ENCODE measurements around the gene LIX1L. TPM values are rescaled to one million over a fixed set of nuclear protein-coding genes. Genes with fewer than 3 reads are reported as not detected.

Gene LIX1L
- total and polyA plus RNA-seq, 2 of the 13 experiments (the other 11 are each of a cell fraction or from before 2014, with no cell fraction given) = 8.1 to 24.9 TPM

GRCh38 chr1:145961109-145961424 lies 3.2 kb upstream of the LIX1L start (continued):
- TF ChIP-seq ZFP41 (CRISPR knock-in tag; IDR thresholded peaks at IDR 0.05; ENCODE audit: borderline replicate concordance) = peak; percentile 59; the same call in 1 of the 2 replicates
- no peak for TF ChIP-seq FOXJ3 (CRISPR knock-in tag; IDR thresholded peaks at IDR 0.05; ENCODE audit: borderline replicate concordance)
- peak; percentile 64; the same call in 1 of the 2 replicates for TF ChIP-seq ZNF343 (CRISPR knock-in tag; IDR thresholded peaks at IDR 0.05)
- 0 out of 2 replicates have a peak, but pooled peaks have one; percentile 46 for TF ChIP-seq ZNF839 (CRISPR knock-in tag; IDR thresholded peaks at IDR 0.05; ENCODE audit: borderline replicate concordance)
- TF ChIP-seq ZSCAN31 (CRISPR knock-in tag; IDR thresholded peaks at IDR 0.05; ENCODE audit: low read depth) = peak; percentile 14; the same call in 1 of the 2 replicates
- TF ChIP-seq RFX3 (CRISPR knock-in tag; IDR thresholded peaks at IDR 0.05) = no peak
- TF ChIP-seq NFIB (CRISPR knock-in tag; IDR thresholded peaks at IDR 0.05; ENCODE audit: borderline replicate concordance) = 0 out of 2 replicates have a peak, but pooled peaks have one; percentile 40
- 0 out of 2 replicates have a peak, but pooled peaks have one; percentile 48 for TF ChIP-seq ARHGAP35 (CRISPR knock-in tag; IDR thresholded peaks at IDR 0.05; ENCODE audit: borderline replicate concordance)
- TF ChIP-seq CAMTA2 (CRISPR knock-in tag; IDR thresholded peaks at IDR 0.05; ENCODE audit: borderline replicate concordance) = no peak
- TF ChIP-seq AKAP8 (CRISPR knock-in tag; IDR thresholded peaks at IDR 0.05) = no peak
- 0 out of 2 replicates have a peak, but pooled peaks have one; percentile 23 for TF ChIP-seq MTERF4 (CRISPR knock-in tag; IDR thresholded peaks at IDR 0.05)

- peak overlapping the region; percentile 60 to 91 (median 68) for H3K4me3 ChIP-seq (replicated peaks in 1 of 3; ENCODE audit: insufficient read depth in 1 of 3, low read depth in 2 of 3, low read length in 3 of 3)
- peak overlapping the region; percentile 74 for H2AFZ ChIP-seq (ENCODE audit: low read length)
- H3K79me2 ChIP-seq (ENCODE audit: insufficient read depth, low read length) = peaks cover 10% of the 10 kb centered on the region
- ChIA-PET POLR2A (no interaction called here), CTCF (ENCODE audit: low intra/inter-chr PET ratio, low total read pairs) (no interaction called here)
- H3K9me3 ChIP-seq (ENCODE audit: low read length) = no peaks in the 10 kb centered on the region
- H3K4me2 ChIP-seq (ENCODE audit: low read depth, low read length) = peak overlapping the region; percentile 99
- no peak overlapping the region for H3K27ac ChIP-seq (ENCODE audit: extremely low read length, insufficient read depth, low read length)
- H3K27me3 ChIP-seq (ENCODE audit: control insufficient read depth in 1 of 2, insufficient read depth in 2 of 2, low read length in 2 of 2) = peaks cover 0 to 30% of the 10 kb centered on the region in 2 experiments; a peak in 3 of 5 replicates
- peak overlapping the region; percentile 62 for H3K9ac ChIP-seq (ENCODE audit: insufficient read depth, low read depth, low read length)
- DNase-seq (ENCODE audit: low spot score) (peak; percentile 56), FAIRE-seq (no peak), ATAC-seq (peak; percentile 69)
- H3K4me1 ChIP-seq (ENCODE audit: insufficient read depth, low read length) = peaks cover 70% of the 10 kb centered on the region
- intact Hi-C loops (cut with micrococcal nuclease; ENCODE audit: unreplicated experiment) (loop anchor here (5.0 kb wide), 2 partner anchors 47 to 103 kb away; partner anchors contain the start of gene PIAS3), in situ Hi-C loops (cut with HindIII; ENCODE audit: extremely low pct_ligation_motif_present, low pct_unique_long_range_greater_than_20kb) (loop anchor here (5.0 kb wide), 1 partner anchor 33 kb away; the partner anchor contains the start of gene RBM8A)
- no peaks in the 10 kb centered on the region for H3K36me3 ChIP-seq (replicated peaks in 1 of 2; ENCODE audit: control insufficient read depth in 1 of 2, insufficient read depth in 2 of 2, low read length in 2 of 2)
- WGBS (ENCODE audit: low lambda C conversion rate) = 0% methylated on average over 7 of the region's 44 CpGs
- BruUV-seq (replicated peaks) = no TSS peak
- H4K20me1 ChIP-seq (ENCODE audit: insufficient read depth, low read length) = no peaks in the 10 kb centered on the region
- TF ChIP-seq ZNF780A (CRISPR knock-in tag; IDR thresholded peaks at IDR 0.05) (no peak), ZNF704 (CRISPR knock-in tag; IDR thresholded peaks at IDR 0.05; ENCODE audit: borderline replicate concordance) (no peak), ZNF33B (CRISPR knock-in tag; IDR thresholded peaks at IDR 0.05) (no peak), HNRNPK (IDR thresholded peaks at IDR 0.05; ENCODE audit: low read depth, low read length, poor library complexity, severe bottlenecking) (peak; percentile 62), ZSCAN21 (CRISPR knock-in tag; IDR thresholded peaks at IDR 0.05; ENCODE audit: borderline replicate concordance) (no peak; the same call in 1 of the 2 replicates), ATF2 (CRISPR knock-in tag; IDR thresholded peaks at IDR 0.05) (no peak), ZNF326 (CRISPR knock-in tag; IDR thresholded peaks at IDR 0.05; ENCODE audit: borderline replicate concordance) (no peak), MED1 (CRISPR knock-in tag; IDR thresholded peaks at IDR 0.05) (no peak)
These were observed 2.8 kb upstream of the LIX1L start for GRCh38 chr1:145960468-145961108.

All from HepG2 (cell line).